Epithelial cell of esophagus (primary cell): ENCODE data around the gene CDH13.
A peak's percentile ranks its signal among the peaks of the same experiment; 100 is the strongest.

ENCODE experiments used
- DNase-seq: peaks from one replicate; pipeline ENCODE4 v3.0.0; 2010; ENCODE audit warnings: low read depth
- H3K4me3 ChIP-seq: 2 replicates; pipeline ENCODE4 v1.5.1; 2011; ENCODE audit warnings: mild to moderate bottlenecking, low read length, control low read depth
- CTCF ChIP-seq: IDR thresholded peaks from 2 replicates; pipeline ENCODE4 v1.5.1; 2011; ENCODE audit warnings: low read depth, mild to moderate bottlenecking, low read length, control low read depth, inconsistent platforms; ENCODE audit not compliant: insufficient read depth; ENCODE audit errors: missing control alignments

CDH13 gene

GRCh38 chr16:83200005-83200779 lies 573.4 kb downstream of the CDH13 start:
- TF ChIP-seq CTCF: no peak
- peak; percentile 85 for DNase-seq
- H3K4me3 ChIP-seq: no peak overlapping the region

- DNase-seq: peak; percentile 10
- no peak for TF ChIP-seq CTCF
These were observed 575.0 kb downstream of the CDH13 start for GRCh38 chr16:83201748-83202147.

GRCh38 chr16:83205896-83206295 lies 579.1 kb downstream of the CDH13 start:
- TF ChIP-seq CTCF: no peak
- H3K4me3 ChIP-seq: no peak overlapping the region
- peak; percentile 16 for DNase-seq

More at GRCh38 chr16:83201748-83202147, 575.0 kb downstream of the CDH13 start:
- H3K4me3 ChIP-seq: no peak overlapping the region

GRCh38 chr16:83206426-83206825 lies 579.7 kb downstream of the CDH13 start:
- no peak for TF ChIP-seq CTCF
- peak; percentile 52 for DNase-seq
- H3K4me3 ChIP-seq: no peak overlapping the region

- no peak for DNase-seq
- TF ChIP-seq CTCF: no peak
- H3K4me3 ChIP-seq: no peak overlapping the region
These were observed 584.9 kb downstream of the CDH13 start for GRCh38 chr16:83211711-83212110.

- DNase-seq: no peak
- no peak for TF ChIP-seq CTCF
- no peak overlapping the region for H3K4me3 ChIP-seq
These were observed 585.6 kb downstream of the CDH13 start for GRCh38 chr16:83212301-83212841.
